Endothelial cell of hepatic sinusoid (primary cell): ENCODE data around the gene PIK3R3.

Experiments
- in situ Hi-C: cut with HindIII; loops from 2 replicates; pipeline ENCODE4 v1.10.0; 2017; ENCODE audit warnings: low sequenced_read_pairs

PIK3R3 gene

GRCh38 chr1:46158312-46159281, 26.2 kb upstream of the PIK3R3 start:
- in situ Hi-C loops = no loop called here

GRCh38 chr1:46157916-46158311, 25.5 kb upstream of the PIK3R3 start:
- in situ Hi-C loops = no loop called here

- in situ Hi-C loops = no loop called here
Measured at GRCh38 chr1:46153732-46154131, 21.3 kb upstream of the PIK3R3 start.

- in situ Hi-C loops = no loop called here
Measured at GRCh38 chr1:46153228-46153627, 20.8 kb upstream of the PIK3R3 start.

GRCh38 chr1:46152016-46152415, 19.6 kb upstream of the PIK3R3 start:
- in situ Hi-C loops = no loop called here

DNA sequence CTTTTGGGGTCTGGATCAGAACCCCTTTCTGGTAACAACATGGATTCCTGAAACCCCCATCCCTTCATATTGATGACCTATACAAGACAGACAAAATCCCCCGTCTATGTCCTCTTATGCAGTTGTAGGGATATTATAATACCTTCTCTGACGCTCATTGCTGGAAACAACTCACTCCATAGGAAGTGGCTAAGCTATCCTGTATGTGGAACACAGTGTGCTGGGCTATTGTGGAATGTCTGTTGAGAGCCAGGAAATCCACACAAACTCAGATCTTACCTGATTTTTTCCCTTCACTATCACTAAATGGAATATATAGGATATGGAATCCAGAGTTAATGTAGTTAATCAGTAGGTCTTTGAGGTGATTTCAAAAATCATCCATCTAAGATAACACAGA, 17.7 kb upstream of the PIK3R3 start:
- in situ Hi-C loops = no loop called here

DNA sequence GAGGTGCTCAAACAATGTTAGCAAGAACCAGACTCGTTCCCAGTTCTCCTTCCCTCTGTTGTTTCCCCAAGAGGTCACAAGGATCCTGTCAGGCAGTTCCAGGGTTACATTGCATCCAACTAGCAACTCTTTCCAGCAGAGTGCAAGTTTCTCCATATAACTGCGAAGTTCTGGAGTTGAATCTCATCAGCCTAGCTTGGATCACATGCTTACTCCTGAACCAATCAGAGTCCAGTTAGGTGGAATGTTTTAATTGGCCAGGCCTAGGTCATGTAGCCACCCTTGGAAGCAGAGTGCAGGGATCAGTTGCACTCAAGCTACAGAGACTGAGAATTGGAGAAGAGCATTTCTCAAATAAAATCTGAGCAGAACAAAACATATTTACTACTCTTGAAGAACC, 15.9 kb upstream of the PIK3R3 start:
- in situ Hi-C loops = no loop called here

GRCh38 chr1:46137916-46138315, 5.5 kb upstream of the PIK3R3 start:
- in situ Hi-C loops = no loop called here

- in situ Hi-C loops = no loop called here
Measured at GRCh38 chr1:46136711-46137110, 4.3 kb upstream of the PIK3R3 start.

- in situ Hi-C loops = loop anchor here (5.0 kb wide), 1 partner anchor 33 kb away; no protein-coding TSS in a partner anchor
Measured at GRCh38 chr1:46134660-46135331, 2.4 kb upstream of the PIK3R3 start.

DNA sequence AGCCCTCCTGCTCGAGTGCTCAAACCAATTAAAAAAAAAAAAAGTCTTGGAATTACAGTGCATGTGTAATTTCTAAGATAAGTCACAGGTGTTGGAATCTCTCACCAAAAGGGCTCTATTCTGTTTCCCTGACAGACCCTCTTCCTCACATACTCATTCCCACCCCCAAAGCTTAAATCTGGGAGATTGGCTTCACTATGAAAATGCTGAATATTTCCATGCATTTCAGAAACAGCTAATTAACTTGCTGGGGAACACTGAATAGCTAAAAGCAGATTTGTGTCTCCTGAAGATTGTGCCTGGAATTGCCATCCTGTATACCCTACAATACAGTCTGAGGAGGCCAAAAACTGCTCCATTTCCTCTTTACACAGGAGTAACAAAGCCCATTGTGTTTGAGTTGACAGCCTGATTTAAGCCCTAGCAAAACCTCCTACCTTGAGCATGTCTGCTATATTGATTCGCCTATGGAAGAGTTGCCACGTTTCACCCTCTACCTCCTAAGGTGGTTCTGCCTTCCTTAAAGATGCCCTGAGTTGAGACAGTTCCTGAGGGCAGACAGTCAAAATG, 1.4 kb upstream of the PIK3R3 start:
- in situ Hi-C loops = loop anchor here (5.0 kb wide), 1 partner anchor 33 kb away; no protein-coding TSS in a partner anchor

DNA sequence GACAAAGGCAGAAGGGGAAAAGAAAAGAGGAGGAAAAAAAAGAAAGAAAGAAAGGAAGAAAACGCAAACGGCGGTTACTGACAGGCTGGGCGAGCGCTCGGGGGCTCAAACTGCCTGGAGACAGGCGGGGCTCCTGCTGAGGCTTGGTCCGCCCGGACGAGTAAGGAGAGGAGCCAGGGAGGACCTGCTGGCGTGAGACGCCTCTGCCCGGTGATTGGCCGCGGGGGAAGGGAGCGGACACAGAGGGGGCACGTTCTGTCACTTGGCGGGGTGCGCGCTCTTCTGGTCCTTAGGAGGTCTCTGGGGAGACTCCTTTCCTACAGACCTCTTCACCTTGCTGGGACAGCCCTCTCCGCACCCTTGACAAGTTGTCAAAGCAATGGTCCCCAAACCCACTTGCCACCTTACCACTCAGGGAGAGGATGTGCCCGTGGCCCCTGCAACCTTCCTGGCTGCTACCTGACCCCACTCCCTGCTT, 791 bp upstream of the PIK3R3 start:
- in situ Hi-C loops = loop anchor here (5.0 kb wide), 1 partner anchor 34 kb away; no protein-coding TSS in a partner anchor

DNA sequence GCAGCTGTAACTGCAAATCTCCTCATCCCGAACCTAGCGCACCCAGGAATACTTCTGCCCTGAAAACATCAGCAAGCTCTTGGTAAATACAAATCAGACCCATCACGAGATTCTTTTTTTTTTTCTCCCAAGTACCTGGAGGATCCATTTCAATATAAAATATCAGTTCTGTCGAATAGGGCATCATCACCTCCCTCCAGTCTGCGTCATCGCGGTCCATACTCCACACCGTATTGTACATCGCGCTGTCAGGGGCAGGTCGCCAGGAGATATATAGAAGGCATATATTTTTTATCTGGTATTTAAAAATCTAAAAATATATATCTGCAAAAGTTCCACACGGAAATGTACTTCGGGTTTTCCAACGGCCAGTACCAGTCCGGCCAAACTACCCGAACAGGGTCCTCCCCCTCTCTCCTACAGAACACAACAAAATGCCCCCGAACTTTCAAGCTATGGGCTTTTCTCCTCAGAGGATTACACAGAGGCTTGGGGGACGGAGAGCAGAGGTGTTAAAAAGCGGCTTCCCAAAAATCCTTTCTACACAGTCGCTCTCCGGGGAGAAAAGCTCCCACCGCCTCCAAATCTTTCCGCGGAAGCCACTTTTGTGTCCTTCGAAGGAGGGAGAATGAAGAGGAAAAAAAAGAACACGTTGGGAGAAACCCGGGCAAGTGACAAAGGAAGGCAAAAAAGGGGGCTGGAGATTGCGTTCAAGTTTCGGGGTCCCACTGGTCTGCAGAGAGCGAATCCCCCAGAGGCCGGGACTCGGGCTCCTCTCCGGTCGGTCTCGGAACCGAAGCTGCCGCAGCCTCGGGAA, 509 bp downstream of the PIK3R3 start:
- in situ Hi-C loops = loop anchor here (5.0 kb wide), 1 partner anchor 35 kb away; no protein-coding TSS in a partner anchor

- in situ Hi-C loops = loop anchor here (5.0 kb wide), 1 partner anchor 36 kb away; no protein-coding TSS in a partner anchor
Measured at GRCh38 chr1:46131093-46131492, 1.3 kb downstream of the PIK3R3 start.

DNA sequence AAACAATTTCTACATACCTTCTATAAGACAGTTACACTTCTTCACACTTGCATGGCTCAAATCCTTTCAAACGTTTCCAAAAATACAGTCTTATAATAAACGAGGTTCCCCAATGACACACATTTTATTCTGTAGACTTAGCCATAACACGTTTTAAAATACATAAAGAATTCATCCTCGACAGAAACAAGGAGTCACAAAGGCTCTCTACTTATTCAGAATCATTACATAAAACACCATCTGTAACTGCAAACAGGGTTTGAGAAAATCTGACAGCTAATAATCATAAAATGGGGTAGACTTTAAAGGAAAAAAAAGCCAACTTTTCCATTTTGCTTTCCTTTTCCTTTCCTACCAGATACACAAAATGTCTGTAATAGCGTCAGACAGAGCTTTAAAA, 1.8 kb downstream of the PIK3R3 start:
- in situ Hi-C loops = loop anchor here (5.0 kb wide), 1 partner anchor 37 kb away; no protein-coding TSS in a partner anchor

GRCh38 chr1:46130121-46130520, 2.3 kb downstream of the PIK3R3 start:
- in situ Hi-C loops = loop anchor here (5.0 kb wide), 1 partner anchor 37 kb away; no protein-coding TSS in a partner anchor

- in situ Hi-C loops = no loop called here
Measured at GRCh38 chr1:46128344-46128743, 4.1 kb downstream of the PIK3R3 start.

DNA sequence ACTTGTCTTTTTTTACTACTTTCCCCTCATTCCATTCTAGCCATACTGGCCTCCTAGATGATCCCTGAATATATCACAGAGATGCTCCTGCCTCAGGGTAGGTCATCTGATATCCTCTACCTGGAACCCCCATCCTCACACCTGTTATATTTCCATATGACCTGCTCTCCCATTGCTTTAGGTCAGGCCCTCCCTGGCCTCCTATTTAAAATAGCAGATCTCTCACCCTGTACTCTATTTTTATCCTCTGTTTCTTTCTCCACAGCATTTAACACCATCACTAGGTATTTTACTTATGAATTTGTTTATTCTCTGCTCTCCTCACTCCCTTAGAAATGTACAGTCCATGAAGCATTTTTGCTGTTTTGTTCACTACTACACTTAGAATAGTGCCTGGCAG, 13.6 kb downstream of the PIK3R3 start:
- in situ Hi-C loops = no loop called here

- in situ Hi-C loops = no loop called here
Measured at GRCh38 chr1:46117810-46118494, 14.5 kb downstream of the PIK3R3 start.
